Neural crest cell (in vitro differentiated cells): ENCODE measurements around the gene PSME4. TPM values are rescaled to one million over a fixed set of nuclear protein-coding genes. Genes with fewer than 3 reads are reported as not detected.

Experiments used
- DNase-seq: peaks from one replicate; pipeline ENCODE4 v3.0.0; 2021; ENCODE audit warnings: low read depth, mixed read lengths, low spot score
- H3K27ac Mint-ChIP-seq: one replicate; pipeline ENCODE4 v1.8.0; 2021; ENCODE audit warnings: mild to moderate bottlenecking, mixed read lengths; ENCODE audit not compliant: unreplicated experiment
- H3K27me3 Mint-ChIP-seq: 2 replicates; pipeline ENCODE4 v1.8.0; 2021; ENCODE audit warnings: low read depth, mild to moderate bottlenecking, mixed read lengths
- H3K36me3 Mint-ChIP-seq: 2 replicates; pipeline ENCODE4 v1.8.0; 2021; ENCODE audit warnings: low read depth, mild to moderate bottlenecking, mixed read lengths
- H3K4me1 Mint-ChIP-seq: 2 replicates; pipeline ENCODE4 v1.8.0; 2021; ENCODE audit warnings: mixed read lengths
- H3K4me3 Mint-ChIP-seq: one replicate; pipeline ENCODE4 v1.8.0; 2021; ENCODE audit warnings: mild to moderate bottlenecking, mixed read lengths
- H3K9me3 Mint-ChIP-seq: 2 replicates; pipeline ENCODE4 v1.8.0; 2021; ENCODE audit warnings: mixed read lengths
- total RNA-seq: library from RNA; stranded (reverse); gene quantifications from 2 replicates; pipeline ENCODE4 v1.2.1, GENCODE V29; 2021
- TF ChIP-seq, protein P1 (sequence below): fragments of 200-600 bp; sonication (generic); conservative IDR thresholded peaks from 2 replicates; pipeline ENCODE4 v1.5.0; 2021; ENCODE audit warnings: antibody characterized with exemption, mild to moderate bottlenecking

The PSME4 gene
- total RNA-seq, 1 donor from 2014 or later, result 65.9 TPM

DNA sequence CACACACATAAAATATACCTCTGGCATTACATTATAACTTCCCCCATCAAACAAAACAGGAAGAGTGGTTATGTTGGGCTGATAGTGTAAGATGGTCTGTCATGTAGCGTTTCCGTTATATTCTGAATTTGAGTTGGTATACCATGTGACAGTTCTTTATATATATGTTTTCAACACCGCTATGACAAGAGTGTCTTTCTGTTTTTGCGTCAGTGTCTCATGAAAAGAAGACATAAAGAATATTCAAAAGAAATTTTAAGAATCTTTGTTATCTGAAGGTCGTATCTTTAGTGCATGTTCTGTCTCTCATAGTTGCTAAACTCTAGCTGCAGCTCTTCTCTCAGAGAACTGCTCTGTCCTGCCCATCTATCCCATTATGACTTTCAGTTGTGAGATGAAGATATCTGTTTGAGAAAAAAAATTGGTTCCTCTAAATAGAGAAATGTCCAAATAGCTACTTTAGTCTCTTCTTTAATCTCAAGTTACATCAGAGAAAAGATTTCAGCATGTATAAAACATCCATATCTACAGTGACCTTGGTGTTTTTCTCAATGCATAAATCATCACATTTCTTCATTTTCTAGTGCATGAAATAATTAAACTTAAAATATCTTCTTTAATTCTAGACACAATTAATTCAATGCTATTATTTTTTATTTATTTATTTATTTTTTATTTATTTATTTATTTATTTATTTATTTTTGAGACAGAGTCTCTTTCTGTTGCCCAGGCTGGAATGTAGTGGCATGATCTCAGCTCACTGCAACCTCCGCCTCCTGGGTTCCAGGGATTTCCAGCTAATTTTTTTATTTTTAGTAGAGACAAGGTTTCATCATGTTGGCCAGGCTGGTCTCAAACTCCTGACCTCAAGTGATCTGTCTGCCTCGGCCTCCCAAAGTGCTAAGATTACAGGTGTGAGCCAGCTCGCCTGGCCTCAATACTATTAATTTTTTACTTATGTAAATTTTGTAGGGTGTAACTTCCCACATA is 24.3 kb upstream of the PSME4 start:
- Mint-ChIP-seq H3K4me3 (no peak overlapping the region), H3K27ac (no peak overlapping the region), H3K9me3 (peaks cover 3% of the 10 kb centered on the region), H3K27me3 (no peaks in the 10 kb centered on the region), H3K36me3 (no peaks in the 10 kb centered on the region), H3K4me1 (no peaks in the 10 kb centered on the region)
- TF ChIP-seq, protein P1, sequence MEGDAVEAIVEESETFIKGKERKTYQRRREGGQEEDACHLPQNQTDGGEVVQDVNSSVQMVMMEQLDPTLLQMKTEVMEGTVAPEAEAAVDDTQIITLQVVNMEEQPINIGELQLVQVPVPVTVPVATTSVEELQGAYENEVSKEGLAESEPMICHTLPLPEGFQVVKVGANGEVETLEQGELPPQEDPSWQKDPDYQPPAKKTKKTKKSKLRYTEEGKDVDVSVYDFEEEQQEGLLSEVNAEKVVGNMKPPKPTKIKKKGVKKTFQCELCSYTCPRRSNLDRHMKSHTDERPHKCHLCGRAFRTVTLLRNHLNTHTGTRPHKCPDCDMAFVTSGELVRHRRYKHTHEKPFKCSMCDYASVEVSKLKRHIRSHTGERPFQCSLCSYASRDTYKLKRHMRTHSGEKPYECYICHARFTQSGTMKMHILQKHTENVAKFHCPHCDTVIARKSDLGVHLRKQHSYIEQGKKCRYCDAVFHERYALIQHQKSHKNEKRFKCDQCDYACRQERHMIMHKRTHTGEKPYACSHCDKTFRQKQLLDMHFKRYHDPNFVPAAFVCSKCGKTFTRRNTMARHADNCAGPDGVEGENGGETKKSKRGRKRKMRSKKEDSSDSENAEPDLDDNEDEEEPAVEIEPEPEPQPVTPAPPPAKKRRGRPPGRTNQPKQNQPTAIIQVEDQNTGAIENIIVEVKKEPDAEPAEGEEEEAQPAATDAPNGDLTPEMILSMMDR, result no peak
- no peak for DNase-seq

DNA sequence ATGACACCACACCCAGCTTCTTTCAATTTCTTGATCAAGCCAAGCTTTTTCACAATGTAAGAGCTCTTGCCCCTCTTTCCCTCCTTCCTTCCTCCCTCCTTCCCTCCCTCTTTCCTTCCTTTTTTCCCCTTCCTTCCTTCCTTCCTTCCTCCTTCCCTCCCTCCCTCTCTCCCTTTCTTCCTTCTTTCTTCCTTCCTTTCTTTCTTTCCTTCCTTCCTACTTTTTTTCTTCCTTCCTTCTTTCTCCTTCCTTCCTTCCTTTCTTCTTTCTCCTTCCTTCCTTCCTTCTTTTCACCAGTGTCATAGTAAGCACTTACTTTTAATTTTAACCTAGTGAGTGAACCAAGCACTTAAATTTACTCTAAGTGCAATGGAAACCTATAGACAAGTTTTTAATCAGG is 21.2 kb upstream of the PSME4 start:
- TF ChIP-seq, protein P1, result no peak
- Mint-ChIP-seq H3K4me1 (no peaks in the 10 kb centered on the region), H3K36me3 (no peaks in the 10 kb centered on the region), H3K27me3 (no peaks in the 10 kb centered on the region), H3K9me3 (peaks cover 3% of the 10 kb centered on the region), H3K4me3 (no peak overlapping the region), H3K27ac (no peak overlapping the region)
- DNase-seq, result no peak

DNA sequence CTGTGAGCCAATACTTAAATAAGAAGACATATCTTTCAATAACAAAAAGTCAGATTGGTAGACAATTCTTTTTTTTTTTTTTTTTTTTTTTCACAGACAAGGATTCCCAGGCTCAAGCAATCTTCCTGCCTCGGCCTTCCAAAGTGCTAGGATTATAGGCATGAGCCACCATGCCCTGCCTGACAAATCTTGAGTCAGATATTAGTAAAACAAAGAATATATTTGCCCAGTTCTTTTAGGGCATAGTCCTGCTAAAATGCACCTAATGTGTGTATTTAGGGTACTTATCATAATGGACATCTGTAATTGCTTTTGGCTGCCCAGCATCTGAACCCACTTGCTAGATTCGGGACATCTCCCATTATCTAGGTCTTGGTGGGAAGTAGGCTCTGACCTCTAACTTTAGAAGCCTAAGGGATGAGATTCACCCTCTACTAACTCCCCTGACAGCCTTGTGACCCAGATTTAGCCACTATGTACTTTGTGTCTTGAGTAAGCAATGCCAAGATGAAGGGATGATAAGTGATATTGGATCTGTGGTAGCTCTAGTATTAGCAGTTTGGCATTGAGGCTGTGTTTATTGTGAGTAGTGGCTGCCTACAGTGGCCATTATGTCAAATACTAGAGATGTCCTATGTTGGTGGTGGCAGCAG is 18.5 kb upstream of the PSME4 start:
- Mint-ChIP-seq H3K27me3 (no peaks in the 10 kb centered on the region), H3K9me3 (peaks cover 3% of the 10 kb centered on the region), H3K36me3 (no peaks in the 10 kb centered on the region), H3K4me1 (no peaks in the 10 kb centered on the region), H3K4me3 (no peak overlapping the region), H3K27ac (no peak overlapping the region)
- TF ChIP-seq, protein P1, result no peak
- DNase-seq, result no peak

DNA sequence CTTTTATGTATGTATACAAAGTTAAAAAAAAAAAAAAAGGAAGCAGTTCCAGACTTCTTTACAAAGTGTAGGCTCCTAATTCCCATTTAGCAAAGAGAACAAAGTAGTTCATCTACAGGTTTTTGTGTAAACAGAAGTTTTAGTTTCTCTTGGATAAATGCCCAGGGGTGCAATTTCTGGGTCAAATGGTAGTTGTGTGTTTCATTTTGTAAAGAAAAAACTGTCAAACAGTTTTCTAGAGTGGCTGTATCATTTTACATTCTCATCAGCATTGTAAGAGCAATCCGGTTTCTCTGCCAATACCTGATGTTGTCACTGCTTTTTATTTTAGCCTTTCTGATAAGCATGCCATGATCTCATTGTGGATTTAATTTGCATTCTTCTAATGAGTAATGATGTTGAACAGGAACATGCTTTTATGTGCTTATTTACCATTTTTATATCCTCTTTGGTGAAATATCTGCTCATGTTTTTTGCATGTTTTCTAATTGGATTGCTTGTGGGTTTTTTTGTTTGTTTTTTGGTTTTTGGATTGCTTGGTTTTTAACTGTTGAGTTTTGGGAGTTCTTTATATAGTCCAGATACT is 16.6 kb upstream of the PSME4 start:
- H3K36me3 Mint-ChIP-seq, result peaks cover 2% of the 10 kb centered on the region
- no peak for DNase-seq
- H3K9me3 Mint-ChIP-seq, result peaks cover 3% of the 10 kb centered on the region
- H3K4me1 Mint-ChIP-seq, result no peaks in the 10 kb centered on the region
- H3K4me3 Mint-ChIP-seq, result no peak overlapping the region
- H3K27me3 Mint-ChIP-seq, result no peaks in the 10 kb centered on the region
- TF ChIP-seq, protein P1, result no peak
- no peak overlapping the region for H3K27ac Mint-ChIP-seq

DNA sequence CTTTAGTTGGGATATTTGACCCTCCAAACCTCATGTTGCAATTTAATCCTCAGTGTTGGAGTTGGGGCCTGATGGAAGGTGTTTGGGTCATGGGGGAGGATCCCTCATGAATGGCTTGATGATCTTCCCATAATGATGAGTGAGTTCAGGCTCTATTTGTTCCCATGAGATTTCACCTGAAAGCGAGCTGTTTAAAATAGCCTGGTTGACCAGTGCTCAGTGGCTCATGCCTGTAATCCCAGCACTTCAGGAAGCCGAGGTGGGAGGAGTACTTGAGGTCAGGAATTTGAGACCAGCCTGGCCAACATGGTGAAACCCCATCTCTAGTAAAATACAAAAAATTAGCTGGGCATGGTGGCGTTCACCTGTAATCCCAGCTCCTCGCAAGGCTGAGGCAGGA is 14.9 kb upstream of the PSME4 start:
- no peaks in the 10 kb centered on the region for H3K9me3 Mint-ChIP-seq
- DNase-seq, result no peak
- no peak overlapping the region for H3K4me3 Mint-ChIP-seq
- H3K36me3 Mint-ChIP-seq, result peaks cover 9% of the 10 kb centered on the region
- H3K27me3 Mint-ChIP-seq, result no peaks in the 10 kb centered on the region
- H3K4me1 Mint-ChIP-seq, result no peaks in the 10 kb centered on the region
- no peak overlapping the region for H3K27ac Mint-ChIP-seq
- TF ChIP-seq, protein P1, result no peak
